Mesenchymal stem cell (in vitro differentiated cells and primary cell): ENCODE measurements around the gene VGLL1.

Experiments used
- DNase-seq: peaks from one replicate; pipeline ENCODE4 v3.0.0-alpha.2; 2013
- H2AFZ ChIP-seq: one replicate; pipeline ENCODE4 v1.6.1; 2013; ENCODE audit warnings: low read depth, mild to moderate bottlenecking, control low read depth, inconsistent platforms, low read length, moderate library complexity
- H2AK5ac ChIP-seq: 2 replicates; pipeline ENCODE4 v1.6.1; 2013; ENCODE audit warnings: low read length, moderate library complexity, mild to moderate bottlenecking, inconsistent platforms; ENCODE audit not compliant: severe bottlenecking
- H2BK120ac ChIP-seq: one replicate; pipeline ENCODE4 v1.6.1; 2013; ENCODE audit warnings: low read depth, mild to moderate bottlenecking, inconsistent platforms, low read length, moderate library complexity
- H2BK12ac ChIP-seq, 2 experiments: one replicate each; pipeline ENCODE4 v1.6.1; 2013; ENCODE audit warnings: inconsistent platforms in 2 of 2, low read length in 2 of 2, mild to moderate bottlenecking in 2 of 2, moderate library complexity in 2 of 2, control low read depth in 1 of 2
- H2BK15ac ChIP-seq: one replicate; pipeline ENCODE4 v1.6.1; 2013; ENCODE audit warnings: mild to moderate bottlenecking, low read depth, inconsistent platforms; ENCODE audit not compliant: poor library complexity, severe bottlenecking
- H2BK5ac ChIP-seq: 2 replicates; pipeline ENCODE4 v1.6.1; 2013; ENCODE audit warnings: low read depth, mild to moderate bottlenecking, low read length, control low read depth, inconsistent platforms; ENCODE audit not compliant: poor library complexity, severe bottlenecking
- H3K14ac ChIP-seq, 2 experiments: one replicate each; pipeline ENCODE4 v1.6.1; 2013; ENCODE audit warnings: inconsistent platforms in 2 of 2, low read length in 2 of 2, control low read depth in 1 of 2, mild to moderate bottlenecking in 1 of 2, moderate library complexity in 1 of 2
- H3K18ac ChIP-seq, 2 experiments: one replicate each; pipeline ENCODE4 v1.6.1; 2013; ENCODE audit warnings: inconsistent platforms in 2 of 2, low read length in 2 of 2, control low read depth in 1 of 2, low read depth in 1 of 2, mild to moderate bottlenecking in 1 of 2
- H3K23ac ChIP-seq, 2 experiments: one replicate each; pipeline ENCODE4 v1.6.1; 2013; ENCODE audit warnings: inconsistent platforms in 2 of 2, low read length in 2 of 2, mild to moderate bottlenecking in 2 of 2, moderate library complexity in 2 of 2, control low read depth in 1 of 2
- H3K27ac ChIP-seq: 2 replicates; pipeline ENCODE4 v1.5.1; 2013; ENCODE audit warnings: mild to moderate bottlenecking, moderate library complexity, low read length, control low read depth, inconsistent platforms; ENCODE audit not compliant: poor library complexity, severe bottlenecking
- H3K27me3 ChIP-seq, 2 experiments: 2 replicates each; pipeline versions ENCODE4 v1.6.1 to v1.7.0; 2013; ENCODE audit warnings: low read length in 2 of 2, mild to moderate bottlenecking in 2 of 2, moderate library complexity in 2 of 2, control low read depth in 1 of 2, inconsistent platforms in 1 of 2; ENCODE audit not compliant: control insufficient read depth in 1 of 2, insufficient read depth in 1 of 2
- H3K36me3 ChIP-seq, 2 experiments: 2 replicates each; pipeline versions ENCODE4 v1.6.1 to v1.7.0; 2013; ENCODE audit warnings: low read length in 2 of 2, control low read depth in 1 of 2, inconsistent platforms in 1 of 2, low read depth in 1 of 2, mild to moderate bottlenecking in 1 of 2; ENCODE audit not compliant: insufficient read depth in 2 of 2, control insufficient read depth in 1 of 2
- H3K4ac ChIP-seq, 2 experiments: one replicate each; pipeline ENCODE4 v1.6.1; 2013; ENCODE audit warnings: inconsistent platforms in 2 of 2, low read length in 2 of 2, mild to moderate bottlenecking in 2 of 2, moderate library complexity in 2 of 2, control low read depth in 1 of 2, low read depth in 1 of 2
- H3K4me1 ChIP-seq: 2 replicates; pipeline ENCODE4 v1.6.1; 2013; ENCODE audit warnings: low read depth, low read length, control low read depth; ENCODE audit not compliant: control insufficient read depth, insufficient read depth
- H3K4me2 ChIP-seq: 2 replicates; pipeline ENCODE4 v1.6.1; 2013; ENCODE audit warnings: low read length, mild to moderate bottlenecking, inconsistent platforms; ENCODE audit not compliant: poor library complexity, severe bottlenecking
- H3K4me3 ChIP-seq, 2 experiments: 2 replicates each; pipeline versions ENCODE4 v1.5.1 to v1.7.0; 2013; ENCODE audit warnings: low read length in 2 of 2, mild to moderate bottlenecking in 2 of 2, control low read depth in 1 of 2, low read depth in 1 of 2; ENCODE audit not compliant: insufficient read depth in 1 of 2
- H3K79me1 ChIP-seq: replicated peaks from 2 replicates; pipeline ENCODE4 v1.6.1; 2013; ENCODE audit warnings: mild to moderate bottlenecking, control low read depth, low read length, inconsistent platforms; ENCODE audit not compliant: poor library complexity, severe bottlenecking
- H3K9ac ChIP-seq: 2 replicates; pipeline ENCODE4 v1.7.0; 2013; ENCODE audit warnings: mild to moderate bottlenecking, low read length, moderate library complexity
- H3K9me3 ChIP-seq: 2 replicates; pipeline ENCODE4 v1.7.0; 2013; ENCODE audit warnings: mild to moderate bottlenecking, low read length; ENCODE audit not compliant: control insufficient read depth
- H4K8ac ChIP-seq: one replicate; pipeline ENCODE4 v1.6.1; 2013; ENCODE audit warnings: inconsistent platforms, mild to moderate bottlenecking, low read length, moderate library complexity
- H4K91ac ChIP-seq: one replicate; pipeline ENCODE4 v1.6.1; 2013; ENCODE audit warnings: mild to moderate bottlenecking, low read length, inconsistent platforms
- WGBS: methylation state at CpG from one replicate; pipeline ENCODE4 v1.1.7; 2013; ENCODE audit warnings: mixed read lengths; 5-methylcytosine and 5-hydroxymethylcytosine counted together

VGLL1 gene

DNA sequence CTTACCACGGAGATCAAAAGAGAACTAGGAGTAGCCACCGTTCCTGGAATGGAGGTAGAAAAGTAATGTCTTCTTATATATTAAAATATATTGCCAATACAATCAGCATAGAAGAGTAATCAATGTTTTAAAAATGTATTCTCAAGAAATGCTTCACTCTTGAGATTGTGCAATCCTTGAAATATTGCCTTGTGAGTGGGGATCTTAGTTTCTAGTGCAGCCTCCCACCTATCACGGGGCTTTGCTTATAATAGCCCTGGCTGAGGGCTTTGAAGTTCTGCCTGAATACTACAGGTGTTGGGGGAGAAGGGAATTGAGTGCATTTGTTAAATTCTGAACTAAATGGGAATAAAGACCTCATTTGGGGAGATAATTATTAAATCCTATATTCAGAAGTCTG lies 55.5 kb downstream of the VGLL1 start:
- Histone ChIP-seq H3K4me2 (no peak overlapping the region), H3K4me3 (no peak overlapping the region), H3K27ac (no peak overlapping the region), H3K4me1 (no peaks in the 10 kb centered on the region), H2AK5ac (no peak overlapping the region), H3K36me3 (no peaks in the 10 kb centered on the region), H2BK120ac (no peak overlapping the region), H3K9me3 (no peaks in the 10 kb centered on the region), H3K18ac (no peak overlapping the region), H2BK5ac (no peak overlapping the region), H2BK15ac (no peak overlapping the region), H2BK12ac (no peak overlapping the region), H3K27me3 (no peaks in the 10 kb centered on the region), H4K91ac (no peak overlapping the region), H3K79me1 (no peaks in the 10 kb centered on the region), H3K23ac (no peak overlapping the region), H3K4ac (no peak overlapping the region), H3K9ac (no peak overlapping the region), H3K14ac (no peak overlapping the region), H4K8ac (no peak overlapping the region), H2AFZ (no peak overlapping the region)
- DNase-seq, result no peak
- 86% methylated on average over 1 of the region's 3 CpGs for WGBS

DNA sequence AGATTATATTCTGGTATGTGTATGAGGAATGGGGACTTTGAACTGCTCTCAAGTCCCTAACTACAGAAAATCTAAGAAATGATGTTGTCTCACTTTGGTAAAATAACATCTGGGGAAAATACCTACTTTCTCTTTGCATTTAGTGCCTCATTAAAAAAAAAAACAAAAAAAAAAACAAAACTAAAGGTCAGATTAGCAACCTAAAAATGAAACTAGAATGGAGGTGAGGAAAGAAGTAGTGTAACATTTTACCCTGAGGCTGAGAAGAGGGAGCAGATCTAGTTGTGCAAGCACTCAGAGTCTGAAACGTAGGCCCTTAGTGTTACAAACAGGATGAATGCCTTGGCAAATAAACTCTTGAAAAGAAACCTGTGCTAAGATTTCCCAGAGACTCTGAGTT lies 56.0 kb downstream of the VGLL1 start:
- H3K18ac ChIP-seq, result no peak overlapping the region
- H2AK5ac ChIP-seq, result no peak overlapping the region
- no peak overlapping the region for H2AFZ ChIP-seq
- no peak overlapping the region for H3K4ac ChIP-seq
- no peaks in the 10 kb centered on the region for H3K36me3 ChIP-seq
- DNase-seq, result no peak
- no peak overlapping the region for H3K27ac ChIP-seq
- no peaks in the 10 kb centered on the region for H3K79me1 ChIP-seq
- no peak overlapping the region for H3K4me3 ChIP-seq
- H3K14ac ChIP-seq, result no peak overlapping the region
- no peak overlapping the region for H3K9ac ChIP-seq
- H3K4me1 ChIP-seq, result no peaks in the 10 kb centered on the region
- H2BK12ac ChIP-seq, result no peak overlapping the region
- H3K9me3 ChIP-seq, result no peaks in the 10 kb centered on the region
- H2BK15ac ChIP-seq, result no peak overlapping the region
- no peak overlapping the region for H3K4me2 ChIP-seq
- no peak overlapping the region for H3K23ac ChIP-seq
- WGBS, result no CpG with 5 or more reads among the region's 1 CpG
- no peak overlapping the region for H2BK120ac ChIP-seq
- no peak overlapping the region for H2BK5ac ChIP-seq
- no peaks in the 10 kb centered on the region for H3K27me3 ChIP-seq
- no peak overlapping the region for H4K91ac ChIP-seq
- no peak overlapping the region for H4K8ac ChIP-seq

DNA sequence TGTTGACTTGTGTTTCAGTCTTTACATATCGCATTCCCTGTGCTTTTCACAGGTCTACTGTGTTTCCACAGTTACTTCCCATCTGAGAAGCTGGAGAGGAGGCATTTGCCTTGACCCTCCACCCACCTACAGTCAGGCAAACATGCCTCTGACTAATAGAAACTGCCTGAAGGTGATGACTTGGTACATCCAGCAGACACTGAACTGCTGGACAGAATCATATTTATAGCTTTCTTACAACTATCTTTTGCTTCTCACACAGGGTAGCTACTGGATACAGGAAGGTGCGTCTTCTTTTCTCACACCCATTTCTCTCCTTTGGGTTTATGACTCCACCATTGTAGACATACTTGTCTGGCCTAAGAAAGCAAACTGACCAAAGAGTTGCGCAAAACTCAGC lies 58.0 kb downstream of the VGLL1 start:
- Histone ChIP-seq H3K4ac (no peak overlapping the region), H3K4me2 (no peak overlapping the region), H3K4me3 (no peak overlapping the region), H3K18ac (no peak overlapping the region), H4K91ac (no peak overlapping the region), H3K9me3 (no peaks in the 10 kb centered on the region), H3K14ac (no peak overlapping the region), H3K27me3 (no peaks in the 10 kb centered on the region), H2BK5ac (no peak overlapping the region), H3K9ac (no peak overlapping the region), H3K36me3 (no peaks in the 10 kb centered on the region), H4K8ac (no peak overlapping the region), H2BK12ac (no peak overlapping the region), H2AFZ (no peak overlapping the region), H2AK5ac (no peak overlapping the region), H3K27ac (no peak overlapping the region), H3K4me1 (no peaks in the 10 kb centered on the region), H3K23ac (no peak overlapping the region), H2BK15ac (no peak overlapping the region), H3K79me1 (no peaks in the 10 kb centered on the region), H2BK120ac (no peak overlapping the region)
- DNase-seq, result no peak
- 89% methylated on average over 3 of the region's 3 CpGs for WGBS

DNA sequence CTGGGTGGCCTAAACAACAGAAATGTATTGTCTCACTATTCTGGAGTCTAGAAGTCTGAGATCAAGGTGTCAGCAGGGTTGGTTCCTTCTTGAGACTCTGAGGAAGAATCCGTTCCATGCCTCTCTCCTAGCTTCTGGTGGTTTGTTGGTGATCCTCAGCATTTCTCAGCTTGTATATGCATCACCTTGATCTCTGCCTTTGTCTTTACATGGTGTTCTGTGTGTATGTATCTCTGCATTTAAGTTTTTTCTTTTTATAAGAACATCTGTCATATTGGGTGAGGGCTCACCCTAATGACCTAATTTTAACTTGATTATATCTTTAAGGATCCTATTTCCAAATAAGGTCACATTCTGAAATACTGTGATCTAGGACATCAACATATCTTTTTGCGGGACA lies 65.3 kb downstream of the VGLL1 start:
- no peak overlapping the region for H2AFZ ChIP-seq
- no peak overlapping the region for H2BK5ac ChIP-seq
- WGBS, result 100% methylated on average over 2 of the region's 2 CpGs
- H3K4me2 ChIP-seq, result no peak overlapping the region
- H2BK15ac ChIP-seq, result no peak overlapping the region
- H3K9ac ChIP-seq, result no peak overlapping the region
- no peak overlapping the region for H2AK5ac ChIP-seq
- H3K14ac ChIP-seq, result no peak overlapping the region
- no peaks in the 10 kb centered on the region for H3K4me1 ChIP-seq
- no peak overlapping the region for H2BK120ac ChIP-seq
- H3K4ac ChIP-seq, result no peak overlapping the region
- H3K36me3 ChIP-seq, result no peaks in the 10 kb centered on the region
- no peak overlapping the region for H2BK12ac ChIP-seq
- H3K79me1 ChIP-seq, result no peaks in the 10 kb centered on the region
- H3K27me3 ChIP-seq, result peaks cover 0 to 5% of the 10 kb centered on the region in 2 experiments
- no peak overlapping the region for H3K4me3 ChIP-seq
- H3K23ac ChIP-seq, result no peak overlapping the region
- DNase-seq, result no peak
- H4K91ac ChIP-seq, result no peak overlapping the region
- no peak overlapping the region for H4K8ac ChIP-seq
- no peak overlapping the region for H3K27ac ChIP-seq
- no peaks in the 10 kb centered on the region for H3K9me3 ChIP-seq
- no peak overlapping the region for H3K18ac ChIP-seq
